Testis (tissue), 2 donors: Measurements from ENCODE around the gene CLEC16A.

Source experiments
- POLR2A ChIP-seq: fragments of 450-650 bp; IDR thresholded peaks from one replicate; pipeline ENCODE4 v1.6.1; 2017; ENCODE audit warnings: antibody characterized with exemption, mild to moderate bottlenecking, moderate library complexity
- TF ChIP-seq, protein P1 (sequence below), 3 experiments: fragments of 450-650 bp in 2 of 3; fragments of 200-600 bp in 1 of 3; sonication (generic) in 1 of 3; IDR thresholded peaks; one replicate each; pipeline ENCODE4 v1.5.1; 2016 to 2019; ENCODE audit warnings: antibody characterized with exemption in 3 of 3, mild to moderate bottlenecking in 2 of 3, moderate library complexity in 1 of 3

GRCh38 chr16:10939649-10940234 is 4.6 kb upstream of the CLEC16A start:
- TF ChIP-seq, protein P1, sequence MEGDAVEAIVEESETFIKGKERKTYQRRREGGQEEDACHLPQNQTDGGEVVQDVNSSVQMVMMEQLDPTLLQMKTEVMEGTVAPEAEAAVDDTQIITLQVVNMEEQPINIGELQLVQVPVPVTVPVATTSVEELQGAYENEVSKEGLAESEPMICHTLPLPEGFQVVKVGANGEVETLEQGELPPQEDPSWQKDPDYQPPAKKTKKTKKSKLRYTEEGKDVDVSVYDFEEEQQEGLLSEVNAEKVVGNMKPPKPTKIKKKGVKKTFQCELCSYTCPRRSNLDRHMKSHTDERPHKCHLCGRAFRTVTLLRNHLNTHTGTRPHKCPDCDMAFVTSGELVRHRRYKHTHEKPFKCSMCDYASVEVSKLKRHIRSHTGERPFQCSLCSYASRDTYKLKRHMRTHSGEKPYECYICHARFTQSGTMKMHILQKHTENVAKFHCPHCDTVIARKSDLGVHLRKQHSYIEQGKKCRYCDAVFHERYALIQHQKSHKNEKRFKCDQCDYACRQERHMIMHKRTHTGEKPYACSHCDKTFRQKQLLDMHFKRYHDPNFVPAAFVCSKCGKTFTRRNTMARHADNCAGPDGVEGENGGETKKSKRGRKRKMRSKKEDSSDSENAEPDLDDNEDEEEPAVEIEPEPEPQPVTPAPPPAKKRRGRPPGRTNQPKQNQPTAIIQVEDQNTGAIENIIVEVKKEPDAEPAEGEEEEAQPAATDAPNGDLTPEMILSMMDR (IDR thresholded peaks at IDR 0.05), result no peak
- TF ChIP-seq POLR2A, result no peak
